HepG2 (cell line): Measurements from ENCODE around the gene TRIM54. TPM values are rescaled to one million over a fixed set of nuclear protein-coding genes. Genes with fewer than 3 reads are reported as not detected.

Experiments
- ARNT ChIP-seq: fragments of 450-650 bp; IDR thresholded peaks from 2 replicates; pipeline ENCODE4 v1.6.1; 2017
- BCL3 ChIP-seq: sonication (generic); formaldehyde crosslinking; IDR thresholded peaks from 2 replicates; pipeline ENCODE4 v1.5.1; 2020; ENCODE audit warnings: mild to moderate bottlenecking, missing genetic modification reagents, moderate library complexity
- CREM ChIP-seq, 2 experiments: sonication (generic) in 1 of 2; formaldehyde crosslinking in 1 of 2; IDR thresholded peaks; 2 replicates each; pipeline versions ENCODE4 v1.4.0 to v1.6.1; 2016 to 2020; ENCODE audit warnings: antibody characterized with exemption in 1 of 2, mild to moderate bottlenecking in 1 of 2, missing genetic modification reagents in 1 of 2
- ELK4 ChIP-seq: sonication (generic); formaldehyde crosslinking; IDR thresholded peaks from 2 replicates; pipeline ENCODE4 v1.9.0; 2021; ENCODE audit warnings: missing genetic modification reagents, borderline replicate concordance
- FOXM1 ChIP-seq: sonication (generic); formaldehyde crosslinking; IDR thresholded peaks from 2 replicates; pipeline ENCODE4 v1.5.0; 2020; ENCODE audit warnings: missing genetic modification reagents
- HNF4G ChIP-seq, 2 experiments: sonication (generic) in 1 of 2; formaldehyde crosslinking in 1 of 2; IDR thresholded peaks; 2 replicates each; pipeline versions ENCODE4 v1.4.0 to v1.6.1; 2011 to 2020; ENCODE audit warnings: borderline replicate concordance in 2 of 2, low read depth in 2 of 2, mild to moderate bottlenecking in 2 of 2, low read length in 1 of 2, missing genetic modification reagents in 1 of 2, moderate library complexity in 1 of 2
- ISL2 ChIP-seq: sonication (generic); formaldehyde crosslinking; IDR thresholded peaks from 2 replicates; pipeline ENCODE4 v1.5.0; 2020; ENCODE audit warnings: missing genetic modification reagents
- MAZ ChIP-seq, 2 experiments: sonication (generic) in 1 of 2; formaldehyde crosslinking in 1 of 2; IDR thresholded peaks; 2 replicates each; pipeline versions ENCODE4 v1.5.0 to v1.6.1; 2012 to 2020; ENCODE audit warnings: low read depth in 2 of 2, mild to moderate bottlenecking in 2 of 2, borderline replicate concordance in 1 of 2, improper control_type of control experiment in 1 of 2, low read length in 1 of 2, missing genetic modification reagents in 1 of 2, moderate library complexity in 1 of 2
- NFIC ChIP-seq: IDR thresholded peaks from 2 replicates; pipeline ENCODE4 v1.6.1; 2012; ENCODE audit warnings: mild to moderate bottlenecking, low read length, inconsistent platforms
- POLR2AphosphoS5 ChIP-seq: IDR thresholded peaks from 2 replicates; pipeline ENCODE4 v1.6.1; 2012; ENCODE audit warnings: low read depth, low read length
- POLR2G ChIP-seq: fragments of 200-400 bp; formaldehyde crosslinking; IDR thresholded peaks from 2 replicates; pipeline ENCODE4 v1.6.1; 2018; ENCODE audit warnings: mild to moderate bottlenecking, low read depth, low read length, moderate library complexity
- SP2 ChIP-seq: sonication (generic); formaldehyde crosslinking; IDR thresholded peaks from 2 replicates; pipeline ENCODE4 v1.5.1; 2020; ENCODE audit warnings: mild to moderate bottlenecking, missing genetic modification reagents
- ZBTB46 ChIP-seq: sonication (generic); formaldehyde crosslinking; IDR thresholded peaks from 2 replicates; pipeline ENCODE4 v1.4.0; 2020; ENCODE audit warnings: mild to moderate bottlenecking, missing genetic modification reagents, borderline replicate concordance
- ZC3H4 ChIP-seq: sonication (generic); formaldehyde crosslinking; IDR thresholded peaks from 2 replicates; pipeline ENCODE4 v1.4.0; 2020; ENCODE audit warnings: missing genetic modification reagents, borderline replicate concordance
- ZNF343 ChIP-seq: sonication (generic); formaldehyde crosslinking; IDR thresholded peaks from 2 replicates; pipeline ENCODE4 v1.4.0; 2020; ENCODE audit warnings: mild to moderate bottlenecking, missing genetic modification reagents
- ZNF572 ChIP-seq: sonication (generic); formaldehyde crosslinking; IDR thresholded peaks from 2 replicates; pipeline ENCODE4 v1.5.1; 2020; ENCODE audit warnings: mild to moderate bottlenecking, missing genetic modification reagents
- ZNF589 ChIP-seq: sonication (generic); formaldehyde crosslinking; conservative IDR thresholded peaks from 2 replicates; pipeline ENCODE4 v1.8.0; 2022; ENCODE audit warnings: mild to moderate bottlenecking, moderate library complexity, missing genetic modification reagents
- ZNF615 ChIP-seq: sonication (generic); formaldehyde crosslinking; IDR thresholded peaks from 2 replicates; pipeline ENCODE4 v1.5.0; 2020; ENCODE audit warnings: mild to moderate bottlenecking, missing genetic modification reagents, borderline replicate concordance
- ZNF703 ChIP-seq: sonication (generic); formaldehyde crosslinking; IDR thresholded peaks from 2 replicates; pipeline ENCODE4 v1.5.1; 2020; ENCODE audit warnings: missing genetic modification reagents, mild to moderate bottlenecking, moderate library complexity, borderline replicate concordance
- ZNF766 ChIP-seq: sonication (generic); formaldehyde crosslinking; IDR thresholded peaks from 2 replicates; pipeline ENCODE4 v1.5.0; 2020; ENCODE audit warnings: missing genetic modification reagents, borderline replicate concordance
- ZNF790 ChIP-seq: sonication (generic); formaldehyde crosslinking; IDR thresholded peaks from 2 replicates; pipeline ENCODE4 v1.8.0; 2022; ENCODE audit warnings: missing genetic modification reagents, mild to moderate bottlenecking, borderline replicate concordance
- ZSCAN5A ChIP-seq: sonication (generic); formaldehyde crosslinking; IDR thresholded peaks from 2 replicates; pipeline ENCODE4 v1.8.0; 2022; ENCODE audit warnings: mild to moderate bottlenecking, missing genetic modification reagents, borderline replicate concordance
- polyA plus RNA-seq, 8 experiments: library from polyadenylated mRNA; depleted of rRNA in 3 of 8; stranded (reverse) in 7 of 8; unstranded in 1 of 8; fragments of >200 nt; fragmentation: Illumina TruSeq in 4 of 8; extraction: Trizol in 4 of 8; gene quantifications; 2 replicates each; pipeline versions ENCODE4 v1.2.1 to v1.2.3, GENCODE V29; 2011 to 2016; ENCODE audit warnings: low read depth in 4 of 8, missing spikeins in 1 of 8, mixed read lengths in 1 of 8; ENCODE audit not compliant: insufficient read depth in 1 of 8
- total RNA-seq, 5 experiments: library from RNA; depleted of rRNA; stranded (reverse); fragments of >200 nt; fragmentation: Illumina TruSeq; extraction: Trizol; gene quantifications; 2 replicates each; pipeline ENCODE4 v1.2.3, GENCODE V29; 2016; ENCODE audit warnings: low read depth in 1 of 5

TRIM54 gene
- total and polyA plus RNA-seq, 2 of the 13 experiments (the other 11 are each of a cell fraction or from before 2014, with no cell fraction given) = 0.07 to 0.13 TPM

GRCh38 chr2:27356382-27357181, 74.4 kb downstream of the TRIM54 start, which contains the start of gene GTF3C2 (continued):
- TF ChIP-seq SP2 (CRISPR knock-in tag) = peak; percentile 67
- TF ChIP-seq ZSCAN5A (CRISPR knock-in tag) = 0 out of 2 replicates have a peak, but pooled peaks have one; percentile 70
- peak; percentile 80; the same call in 1 of the 2 replicates for TF ChIP-seq ZNF766 (CRISPR knock-in tag)
- peak; percentile 67 for TF ChIP-seq ISL2 (CRISPR knock-in tag)
- TF ChIP-seq ZNF615 (CRISPR knock-in tag) = peak; percentile 32; the same call in 1 of the 2 replicates
- TF ChIP-seq ELK4 (CRISPR knock-in tag) = no peak
- TF ChIP-seq NFIC = peak; percentile 55; the same call in 1 of the 2 replicates
- peak; percentile 76 for TF ChIP-seq POLR2AphosphoS5
- peak; percentile 90 for TF ChIP-seq ZNF790 (CRISPR knock-in tag)
- TF ChIP-seq BCL3 (CRISPR knock-in tag) = peak; percentile 75
- peak; percentile 97 for TF ChIP-seq ZNF703 (CRISPR knock-in tag)
- no peak for TF ChIP-seq ARNT
- TF ChIP-seq ZNF343 = 0 out of 2 replicates have a peak, but pooled peaks have one; percentile 68
- peak; percentile 89 for TF ChIP-seq ZNF572 (CRISPR knock-in tag)
- TF ChIP-seq CREM (IDR thresholded peaks at IDR 0.05) = peak; percentile 100
- peak; percentile 77 for TF ChIP-seq CREM (CRISPR knock-in tag; IDR thresholded peaks at IDR 0.05)
- peak; percentile 57; the same call in 1 of the 2 replicates for TF ChIP-seq HNF4G (IDR thresholded peaks at IDR 0.05; ENCODE audit: borderline replicate concordance, low read depth, low read length)
- TF ChIP-seq HNF4G (CRISPR knock-in tag; IDR thresholded peaks at IDR 0.05; ENCODE audit: borderline replicate concordance, low read depth) = peak; percentile 62
- TF ChIP-seq ZNF589 (CRISPR knock-in tag) = no peak; the same call in none of the 2 replicates
- peak; percentile 99 for TF ChIP-seq MAZ (IDR thresholded peaks at IDR 0.05; ENCODE audit: borderline replicate concordance, low read depth, low read length)
- TF ChIP-seq MAZ (CRISPR knock-in tag; IDR thresholded peaks at IDR 0.05; ENCODE audit: low read depth) = peak; percentile 98
- TF ChIP-seq ZC3H4 = peak; percentile 81; the same call in 1 of the 2 replicates
- no peak for TF ChIP-seq FOXM1 (CRISPR knock-in tag)
- peak; percentile 90 for TF ChIP-seq POLR2G
- TF ChIP-seq ZBTB46 (CRISPR knock-in tag) = 0 out of 2 replicates have a peak, but pooled peaks have one; percentile 82
